ENCODE data around the gene ZFPM1.

Gene ZFPM1

GRCh38 chr16:88497561-88498462 lies 44.7 kb downstream of the ZFPM1 start:
- no peak overlapping the region for H3K23ac ChIP-seq (ENCODE audit: low read length)
- no peak overlapping the region for H3K4me2 ChIP-seq (ENCODE audit: low read length)
- H4K8ac ChIP-seq (ENCODE audit: low read depth, low read length): no peak overlapping the region
- no peak overlapping the region for H2AK5ac ChIP-seq (ENCODE audit: low read length)
- no peak overlapping the region for H3K9ac ChIP-seq (ENCODE audit: low read length)
- H3K79me1 ChIP-seq (ENCODE audit: low read length): no peaks in the 10 kb centered on the region
- no peak overlapping the region for H3K18ac ChIP-seq (ENCODE audit: low read length)
- no CpG with 5 or more reads among the region's 46 CpGs for WGBS (ENCODE audit: extremely low coverage, insufficient coverage, insufficient read length)
- no peaks in the 10 kb centered on the region for H3K27me3 ChIP-seq (ENCODE audit: insufficient read depth, low read length)
- no peak overlapping the region for H3K4me3 ChIP-seq (ENCODE audit: low read depth, low read length)
- no peak overlapping the region for H2AFZ ChIP-seq (ENCODE audit: insufficient read depth, low read length, poor library complexity)
- no peaks in the 10 kb centered on the region for H3K36me3 ChIP-seq (ENCODE audit: control insufficient read depth in 1 of 2, insufficient read depth in 2 of 2, low read length in 2 of 2)
- H3K4ac ChIP-seq (ENCODE audit: low read depth, low read length): no peak overlapping the region
- H3K4me1 ChIP-seq (ENCODE audit: control insufficient read depth in 1 of 2, insufficient read depth in 2 of 2, low read length in 2 of 2): no peaks in the 10 kb centered on the region
- no peaks in the 10 kb centered on the region for H3K79me2 ChIP-seq (ENCODE audit: control insufficient read depth, insufficient read depth, low read length, poor library complexity)
- H4K91ac ChIP-seq (ENCODE audit: low read depth, low read length): no peak overlapping the region
- no peak for DNase-seq
- H2BK12ac ChIP-seq (ENCODE audit: low read length): no peak overlapping the region
- H3K9me3 ChIP-seq (ENCODE audit: insufficient read depth, low read depth, low read length): no peaks in the 10 kb centered on the region
- H4K12ac ChIP-seq (ENCODE audit: low read depth, low read length): no peak overlapping the region
- no peak overlapping the region for H3K27ac ChIP-seq (ENCODE audit: low read depth, low read length)
- H3K14ac ChIP-seq (ENCODE audit: low read length): no peak overlapping the region
- no peak overlapping the region for H2BK5ac ChIP-seq (ENCODE audit: low read depth, low read length, poor library complexity)
- H2BK120ac ChIP-seq (ENCODE audit: insufficient read depth, low read length, poor library complexity): no peak overlapping the region

GRCh38 chr16:88498576-88499208 lies 45.6 kb downstream of the ZFPM1 start:
- H3K4ac ChIP-seq (ENCODE audit: low read depth, low read length): no peak overlapping the region
- no peak overlapping the region for H4K91ac ChIP-seq (ENCODE audit: low read depth, low read length)
- H3K9me3 ChIP-seq (ENCODE audit: insufficient read depth, low read depth, low read length): no peaks in the 10 kb centered on the region
- H3K18ac ChIP-seq (ENCODE audit: low read length): no peak overlapping the region
- H2BK12ac ChIP-seq (ENCODE audit: low read length): no peak overlapping the region
- peaks cover 2 to 3% of the 10 kb centered on the region in 2 experiments for H3K4me1 ChIP-seq (ENCODE audit: control insufficient read depth in 1 of 2, insufficient read depth in 2 of 2, low read length in 2 of 2)
- no peaks in the 10 kb centered on the region for H3K79me2 ChIP-seq (ENCODE audit: control insufficient read depth, insufficient read depth, low read length, poor library complexity)
- no peak overlapping the region for H3K4me3 ChIP-seq (ENCODE audit: low read depth, low read length)
- DNase-seq: no peak
- H2AFZ ChIP-seq (ENCODE audit: insufficient read depth, low read length, poor library complexity): no peak overlapping the region
- H3K27me3 ChIP-seq (ENCODE audit: insufficient read depth, low read length): no peaks in the 10 kb centered on the region
- no peak overlapping the region for H3K14ac ChIP-seq (ENCODE audit: low read length)
- H3K36me3 ChIP-seq (ENCODE audit: control insufficient read depth in 1 of 2, insufficient read depth in 2 of 2, low read length in 2 of 2): peaks cover 0 to under 1% of the 10 kb centered on the region in 2 experiments
- WGBS (ENCODE audit: extremely low coverage, insufficient coverage, insufficient read length): no CpG with 5 or more reads among the region's 27 CpGs
- no peaks in the 10 kb centered on the region for H3K79me1 ChIP-seq (ENCODE audit: low read length)
- H2AK5ac ChIP-seq (ENCODE audit: low read length): no peak overlapping the region
- H2BK5ac ChIP-seq (ENCODE audit: low read depth, low read length, poor library complexity): no peak overlapping the region
- no peak overlapping the region for H4K8ac ChIP-seq (ENCODE audit: low read depth, low read length)
- no peak overlapping the region for H3K4me2 ChIP-seq (ENCODE audit: low read length)
- H3K9ac ChIP-seq (ENCODE audit: low read length): no peak overlapping the region
- H4K12ac ChIP-seq (ENCODE audit: low read depth, low read length): no peak overlapping the region
- H3K27ac ChIP-seq (ENCODE audit: low read depth, low read length): no peak overlapping the region
- H2BK120ac ChIP-seq (ENCODE audit: insufficient read depth, low read length, poor library complexity): no peak overlapping the region
- H3K23ac ChIP-seq (ENCODE audit: low read length): no peak overlapping the region

- peaks cover 3 to 5% of the 10 kb centered on the region in 2 experiments for H3K4me1 ChIP-seq (ENCODE audit: control insufficient read depth in 1 of 2, insufficient read depth in 2 of 2, low read length in 2 of 2)
- H3K18ac ChIP-seq (ENCODE audit: low read length): no peak overlapping the region
- no peak overlapping the region for H2BK5ac ChIP-seq (ENCODE audit: low read depth, low read length, poor library complexity)
- H3K9me3 ChIP-seq (ENCODE audit: insufficient read depth, low read depth, low read length): no peaks in the 10 kb centered on the region
- no peak overlapping the region for H4K91ac ChIP-seq (ENCODE audit: low read depth, low read length)
- H2AK5ac ChIP-seq (ENCODE audit: low read length): no peak overlapping the region
- H4K12ac ChIP-seq (ENCODE audit: low read depth, low read length): no peak overlapping the region
- no peak for DNase-seq
- H3K4me3 ChIP-seq (ENCODE audit: low read depth, low read length): no peak overlapping the region
- no peak overlapping the region for H4K8ac ChIP-seq (ENCODE audit: low read depth, low read length)
- H3K4me2 ChIP-seq (ENCODE audit: low read length): no peak overlapping the region
- H3K79me2 ChIP-seq (ENCODE audit: control insufficient read depth, insufficient read depth, low read length, poor library complexity): no peaks in the 10 kb centered on the region
- H3K14ac ChIP-seq (ENCODE audit: low read length): no peak overlapping the region
- H2AFZ ChIP-seq (ENCODE audit: insufficient read depth, low read length, poor library complexity): no peak overlapping the region
- no CpG with 5 or more reads among the region's 19 CpGs for WGBS (ENCODE audit: extremely low coverage, insufficient coverage, insufficient read length)
- H3K9ac ChIP-seq (ENCODE audit: low read length): no peak overlapping the region
- no peak overlapping the region for H3K23ac ChIP-seq (ENCODE audit: low read length)
- H2BK120ac ChIP-seq (ENCODE audit: insufficient read depth, low read length, poor library complexity): no peak overlapping the region
- H2BK12ac ChIP-seq (ENCODE audit: low read length): no peak overlapping the region
- no peak overlapping the region for H3K4ac ChIP-seq (ENCODE audit: low read depth, low read length)
- no peak overlapping the region for H3K27ac ChIP-seq (ENCODE audit: low read depth, low read length)
- H3K27me3 ChIP-seq (ENCODE audit: insufficient read depth, low read length): no peaks in the 10 kb centered on the region
- no peaks in the 10 kb centered on the region for H3K79me1 ChIP-seq (ENCODE audit: low read length)
- peaks cover 0 to 2% of the 10 kb centered on the region in 2 experiments for H3K36me3 ChIP-seq (ENCODE audit: control insufficient read depth in 1 of 2, insufficient read depth in 2 of 2, low read length in 2 of 2)
These were observed 46.2 kb downstream of the ZFPM1 start for GRCh38 chr16:88499292-88499691.

GRCh38 chr16:88499836-88500251 lies 46.8 kb downstream of the ZFPM1 start:
- Histone ChIP-seq H4K12ac (ENCODE audit: low read depth, low read length) (no peak overlapping the region), H3K4me1 (ENCODE audit: control insufficient read depth in 1 of 2, insufficient read depth in 2 of 2, low read length in 2 of 2) (peaks cover 3 to 5% of the 10 kb centered on the region in 2 experiments), H4K8ac (ENCODE audit: low read depth, low read length) (no peak overlapping the region), H3K9me3 (ENCODE audit: insufficient read depth, low read depth, low read length) (no peaks in the 10 kb centered on the region), H3K18ac (ENCODE audit: low read length) (no peak overlapping the region), H3K4me2 (ENCODE audit: low read length) (no peak overlapping the region), H3K27ac (ENCODE audit: low read depth, low read length) (no peak overlapping the region), H3K27me3 (ENCODE audit: insufficient read depth, low read length) (no peaks in the 10 kb centered on the region), H4K91ac (ENCODE audit: low read depth, low read length) (no peak overlapping the region), H2AFZ (ENCODE audit: insufficient read depth, low read length, poor library complexity) (no peak overlapping the region), H3K23ac (ENCODE audit: low read length) (no peak overlapping the region), H3K36me3 (ENCODE audit: control insufficient read depth in 1 of 2, insufficient read depth in 2 of 2, low read length in 2 of 2) (peaks cover 0 to 2% of the 10 kb centered on the region in 2 experiments), H2AK5ac (ENCODE audit: low read length) (no peak overlapping the region), H3K4ac (ENCODE audit: low read depth, low read length) (no peak overlapping the region), H3K9ac (ENCODE audit: low read length) (no peak overlapping the region), H2BK5ac (ENCODE audit: low read depth, low read length, poor library complexity) (no peak overlapping the region), H3K79me1 (ENCODE audit: low read length) (no peaks in the 10 kb centered on the region), H2BK12ac (ENCODE audit: low read length) (no peak overlapping the region), H3K4me3 (ENCODE audit: low read depth, low read length) (no peak overlapping the region), H3K14ac (ENCODE audit: low read length) (no peak overlapping the region), H2BK120ac (ENCODE audit: insufficient read depth, low read length, poor library complexity) (no peak overlapping the region), H3K79me2 (ENCODE audit: control insufficient read depth, insufficient read depth, low read length, poor library complexity) (no peaks in the 10 kb centered on the region)
- no peak for DNase-seq
- WGBS (ENCODE audit: extremely low coverage, insufficient coverage, insufficient read length): no CpG with 5 or more reads among the region's 23 CpGs

Data from trophoblast cell (in vitro differentiated cells and primary cell).